Jurkat, Clone E6-1 (cell line): ENCODE results near the gene DACH1. TPM values are rescaled to one million over a fixed set of nuclear protein-coding genes. Genes with fewer than 3 reads are reported as not detected.
A peak's percentile ranks its signal among the peaks of the same experiment; 100 is the strongest.
"Not testable (repeated sequence)": the region's sequence is repeated elsewhere in the genome, so short reads cannot be mapped to it uniquely, and the experiment has no call there.

Experiments
- DNase-seq: peaks from one replicate; pipeline ENCODE4 v3.0.0-alpha.2; 2011; ENCODE audit warnings: low read depth, low spot score
- H3K4me3 ChIP-seq: 2 replicates; pipeline ENCODE4 v1.5.1; 2011; ENCODE audit warnings: mild to moderate bottlenecking, low read length, control low read depth, moderate library complexity
- polyA plus RNA-seq: library from polyadenylated mRNA; unstranded; fragments of >200 nt; gene quantifications from one replicate; pipeline ENCODE4 v1.2.1, GENCODE V29; 2012; ENCODE audit warnings: missing spikeins; ENCODE audit not compliant: insufficient read length, insufficient read depth

The DACH1 gene
- 0.29 TPM for polyA plus RNA-seq

DNA sequence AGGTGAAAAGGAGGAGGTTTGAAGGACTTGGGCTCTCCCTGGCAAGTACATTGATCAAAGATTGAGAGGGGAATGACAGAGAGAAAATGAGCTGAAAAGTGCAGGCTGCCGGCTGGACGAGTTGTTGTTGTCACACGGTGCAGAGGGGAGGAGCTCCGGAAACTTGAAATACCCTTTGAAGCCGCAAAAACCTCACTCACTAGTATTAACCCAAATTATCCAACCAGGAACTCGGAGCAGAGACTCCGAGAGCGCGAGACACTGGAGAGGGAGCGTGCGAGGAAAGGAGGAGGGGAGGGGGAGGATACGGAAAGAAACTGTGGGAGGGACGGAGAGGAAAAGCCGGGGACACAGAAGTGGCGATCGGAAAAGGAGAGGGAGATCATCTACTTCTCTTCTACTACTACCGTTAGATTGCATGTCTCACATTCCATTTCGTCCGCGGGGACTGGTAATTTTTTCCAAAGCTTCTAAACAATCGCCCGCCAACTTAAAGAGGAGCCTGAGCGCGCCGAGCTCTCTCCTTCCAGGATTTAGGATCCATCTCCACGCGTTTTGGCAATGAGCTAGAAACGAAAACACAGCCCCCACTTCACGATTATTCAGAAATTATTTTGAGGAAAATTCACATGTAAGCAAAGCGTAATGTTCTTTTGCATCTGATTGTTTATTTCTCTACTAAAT, at the start of gene DACH1:
TSS of gene DACH1 (minus strand) at position 74 of the 684 bp plus-strand sequence.
- peak; percentile 27 for DNase-seq

DNA sequence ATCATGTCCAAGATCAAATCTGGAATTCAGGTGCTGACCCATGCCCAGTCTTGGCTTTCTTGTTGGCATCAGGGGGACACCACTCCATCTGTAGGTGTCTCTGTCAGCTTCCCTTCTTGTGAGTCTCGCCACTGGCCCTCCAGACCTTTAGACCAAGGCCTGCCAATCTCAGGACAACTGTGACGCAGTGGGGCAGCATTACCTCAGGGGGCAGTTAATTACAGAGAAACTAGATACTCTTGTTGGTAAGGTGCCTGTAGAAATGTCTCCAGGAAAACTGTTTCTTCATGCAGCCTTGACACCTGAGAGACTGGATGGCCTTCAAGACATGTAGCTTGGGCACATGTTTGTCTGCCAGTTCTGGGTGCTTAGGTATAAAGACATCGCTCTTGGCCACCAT, 46.7 kb upstream of the DACH1 start:
- H3K4me3 ChIP-seq: no peak overlapping the region
- no peak for DNase-seq

More for the DNA sequence above, at the start of gene DACH1:
- H3K4me3 ChIP-seq: peak within 1 kb of the TSS; percentile 46

GRCh38 chr13:71912524-71912923, 45.5 kb upstream of the DACH1 start:
- DNase-seq: no peak
- no peak overlapping the region for H3K4me3 ChIP-seq

GRCh38 chr13:71906448-71906847, 39.4 kb upstream of the DACH1 start:
- no peak overlapping the region for H3K4me3 ChIP-seq
- peak; percentile 37 for DNase-seq

- H3K4me3 ChIP-seq: no peak overlapping the region
- DNase-seq: no peak
These were observed 35.7 kb upstream of the DACH1 start for GRCh38 chr13:71902676-71903075.

DNA sequence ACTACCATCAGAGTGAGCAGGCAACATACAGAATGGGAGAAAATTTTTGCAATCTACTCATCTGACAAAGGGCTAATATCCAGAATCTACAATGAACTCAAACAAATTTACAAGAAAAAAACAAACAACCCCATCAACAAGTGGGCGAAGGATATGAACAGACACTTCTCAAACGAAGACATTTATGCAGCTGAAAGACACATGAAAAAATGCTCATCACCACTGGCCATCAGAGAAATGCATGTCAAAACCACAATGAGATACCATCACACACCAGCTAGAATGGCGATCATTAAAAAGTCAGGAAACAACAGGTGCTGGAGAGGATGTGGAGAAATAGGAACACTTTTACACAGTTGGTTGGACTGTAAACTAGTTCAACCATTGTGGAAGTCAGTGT, 26.5 kb upstream of the DACH1 start:
- not testable (repeated sequence) for H3K4me3 ChIP-seq, DNase-seq

DNA sequence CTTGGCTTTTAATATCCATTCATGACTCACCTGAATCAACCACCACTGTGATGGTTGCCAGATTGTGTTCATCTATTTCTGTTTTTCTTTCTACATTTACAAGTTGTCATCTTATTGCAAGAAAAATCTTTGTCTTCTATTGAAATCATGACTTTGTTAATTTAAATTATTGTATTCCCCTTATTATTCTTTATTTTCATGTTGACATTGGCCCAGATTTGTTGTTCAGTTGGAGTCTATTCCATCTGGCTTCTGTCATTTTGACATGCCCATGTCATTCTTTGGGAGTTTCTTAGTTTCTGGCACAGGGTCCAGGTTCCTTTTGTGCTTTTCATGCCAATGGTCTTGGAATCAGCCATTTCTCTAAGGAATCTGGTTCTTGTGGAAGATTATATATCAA, 19.9 kb upstream of the DACH1 start:
- H3K4me3 ChIP-seq: no peak overlapping the region
- no peak for DNase-seq

GRCh38 chr13:71882120-71882519, 15.1 kb upstream of the DACH1 start:
- DNase-seq: no peak
- no peak overlapping the region for H3K4me3 ChIP-seq

DNA sequence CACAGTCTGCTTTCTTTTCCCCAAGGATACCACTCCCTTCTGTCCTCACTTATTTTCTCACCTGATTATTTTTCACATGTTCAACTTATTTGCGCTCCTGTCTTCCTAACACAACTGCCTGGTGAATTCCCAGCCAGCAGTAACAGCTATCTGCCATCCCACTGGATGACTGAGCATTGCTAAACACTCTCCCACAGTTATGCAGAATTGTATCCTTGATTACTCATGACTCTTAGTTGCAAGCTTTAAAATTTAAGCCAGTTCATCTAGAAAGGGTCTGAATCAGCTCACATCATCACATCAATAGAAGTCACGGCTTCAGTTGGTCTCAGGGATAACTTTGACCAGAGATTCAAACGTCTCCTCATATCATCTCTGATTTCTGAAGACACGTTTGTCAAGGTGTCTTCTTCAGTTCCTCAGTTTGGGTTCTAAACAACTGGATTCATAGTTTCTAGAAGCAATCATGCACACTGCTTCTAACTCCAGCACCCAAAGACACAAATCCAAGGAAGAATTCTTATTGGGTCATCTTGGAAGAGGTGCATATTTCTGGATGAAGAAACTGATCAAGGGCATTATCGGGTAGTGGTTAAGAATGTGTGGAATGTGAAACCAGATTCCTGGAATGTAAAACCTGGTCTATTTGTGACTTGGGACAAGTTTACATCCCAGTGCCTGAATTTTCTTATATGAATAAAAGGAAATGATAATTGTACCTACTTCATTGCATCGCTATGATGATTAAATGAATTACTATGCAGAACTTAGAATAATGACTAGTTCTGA, 13.9 kb upstream of the DACH1 start:
- no peak for DNase-seq
- H3K4me3 ChIP-seq: no peak overlapping the region

GRCh38 chr13:71879808-71880344, 12.9 kb upstream of the DACH1 start:
- DNase-seq: no peak
- no peak overlapping the region for H3K4me3 ChIP-seq

DNA sequence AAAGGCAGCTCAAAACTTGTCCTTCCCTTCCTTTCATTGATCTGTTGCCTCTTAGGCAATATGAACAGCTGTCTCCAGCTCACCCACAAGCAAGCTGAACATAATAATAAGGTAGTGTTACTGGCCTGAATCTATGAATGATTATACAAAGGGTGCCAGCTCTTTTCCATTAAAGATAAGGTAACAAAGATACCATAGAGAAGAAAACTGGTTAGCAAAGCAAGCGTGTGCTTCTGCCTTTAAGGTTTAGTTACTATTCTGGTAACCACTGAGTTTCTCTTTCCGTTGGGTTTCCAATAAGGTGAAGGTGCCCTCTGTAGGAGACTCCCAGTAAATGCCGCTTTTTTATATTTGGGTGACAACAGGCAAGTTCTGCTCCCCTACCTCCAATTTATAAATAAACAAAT, 12.1 kb upstream of the DACH1 start:
- H3K4me3 ChIP-seq: no peak overlapping the region
- DNase-seq: peak; percentile 32

GRCh38 chr13:71877256-71877653, 10.3 kb upstream of the DACH1 start:
- no peak overlapping the region for H3K4me3 ChIP-seq

DNA sequence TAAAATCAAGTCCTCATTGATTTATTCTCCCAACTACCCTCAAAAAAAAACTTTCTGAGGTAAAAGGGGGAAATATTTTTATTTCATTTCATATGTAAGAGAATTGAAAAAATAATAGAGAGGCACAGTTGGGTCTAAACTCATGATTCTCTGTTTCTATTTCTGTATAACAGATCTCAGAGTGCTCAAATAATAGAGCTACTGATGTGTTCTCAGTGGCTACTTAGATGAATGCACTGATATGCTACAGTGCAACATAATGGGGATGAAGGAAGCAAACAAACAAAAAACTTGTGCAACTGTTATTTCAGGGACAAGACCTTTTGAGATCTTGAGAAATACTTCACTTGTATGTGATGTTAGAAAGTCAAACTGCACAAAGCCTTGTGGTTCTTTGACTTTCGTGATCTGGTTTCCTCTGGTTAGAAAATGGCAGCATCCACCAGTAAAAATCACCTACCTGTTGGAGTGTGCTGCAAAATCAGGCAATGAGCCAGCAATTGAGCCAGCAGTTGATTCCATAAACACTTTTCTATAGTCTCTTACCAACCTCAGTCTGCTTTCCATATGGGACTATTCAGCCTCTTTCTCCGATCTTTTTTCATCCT, 9.7 kb upstream of the DACH1 start:
- no peak overlapping the region for H3K4me3 ChIP-seq
- peak; percentile 10 for DNase-seq

More at GRCh38 chr13:71877256-71877653, 10.3 kb upstream of the DACH1 start:
- DNase-seq: no peak

DNA sequence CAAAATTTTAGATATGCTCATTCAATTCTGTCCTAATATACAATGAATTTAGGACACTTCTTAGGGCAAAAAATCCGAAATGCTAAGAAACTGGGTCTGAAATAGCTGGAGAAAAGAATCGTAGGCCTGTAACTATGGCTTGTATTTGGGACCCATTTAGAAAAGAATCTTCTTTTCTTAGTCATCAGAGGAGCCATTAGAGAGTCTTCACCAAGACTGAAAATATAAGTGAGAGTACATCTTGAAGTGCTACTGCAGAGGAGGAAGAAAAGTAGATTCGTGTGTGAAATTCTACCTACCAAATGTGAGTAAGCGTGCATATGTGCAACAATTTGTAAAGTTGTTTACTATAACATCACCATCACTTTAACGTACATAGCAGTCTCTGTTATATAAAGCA, 8.8 kb upstream of the DACH1 start:
- no peak overlapping the region for H3K4me3 ChIP-seq
- DNase-seq: no peak

DNA sequence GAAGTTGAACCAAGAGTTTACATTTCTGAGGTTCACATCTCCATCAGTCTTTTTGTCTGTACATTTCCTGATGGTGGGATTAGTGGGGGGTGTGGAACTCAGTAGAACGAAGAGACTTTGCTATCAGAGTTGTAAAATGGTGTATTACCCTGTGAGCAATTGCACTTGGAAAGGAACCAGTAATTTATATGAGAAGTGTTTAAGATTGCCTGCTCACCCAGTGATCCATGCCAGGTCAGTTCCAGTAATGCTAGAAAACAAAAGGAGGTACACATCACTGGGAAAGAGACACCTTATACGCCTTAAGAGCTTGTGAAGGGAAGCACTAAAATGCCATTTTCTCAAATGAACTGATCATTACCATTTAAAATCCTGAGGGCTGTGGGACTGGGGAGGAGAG, 7.5 kb upstream of the DACH1 start:
- H3K4me3 ChIP-seq: no peak overlapping the region
- DNase-seq: no peak

DNA sequence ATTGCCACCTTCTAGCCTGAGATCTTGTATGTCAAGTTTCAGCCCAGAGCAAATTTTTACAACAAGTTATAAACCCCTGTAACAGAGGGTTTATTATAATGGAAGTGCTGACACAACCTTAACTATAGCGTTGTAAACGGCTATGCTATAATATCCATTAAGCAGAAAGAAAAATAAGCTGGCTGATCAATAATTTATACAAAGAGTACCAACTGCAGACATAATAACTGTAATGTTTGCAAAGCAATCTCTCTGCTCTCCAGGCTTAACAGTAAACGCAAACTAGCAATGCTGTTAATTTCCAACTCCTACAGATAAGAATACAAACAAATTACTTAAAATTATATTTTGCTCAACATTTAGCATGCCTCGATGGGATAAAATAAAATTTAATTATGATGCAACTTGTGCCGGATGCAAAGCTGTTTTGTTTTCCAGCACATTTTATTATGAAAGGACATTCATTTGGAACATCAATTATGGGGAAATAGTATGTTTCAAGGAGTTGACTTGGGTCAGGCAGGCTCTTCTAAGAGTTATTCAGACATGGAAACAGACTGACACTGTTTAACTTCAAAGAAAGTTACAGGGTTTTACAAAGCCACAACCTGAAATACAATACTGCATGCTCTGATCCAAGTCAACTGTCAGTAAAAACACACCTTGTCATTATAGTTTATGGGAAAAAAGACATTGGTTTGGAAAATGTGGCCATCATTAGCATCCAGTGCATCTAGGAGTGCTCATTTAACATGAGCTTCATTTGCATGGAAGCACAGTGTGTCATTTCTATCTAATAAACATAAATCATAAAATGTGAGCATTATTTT, 6.6 kb upstream of the DACH1 start:
- no peak overlapping the region for H3K4me3 ChIP-seq
- DNase-seq: no peak

GRCh38 chr13:71871844-71872243, 4.8 kb upstream of the DACH1 start:
- no peak for DNase-seq
- H3K4me3 ChIP-seq: no peak overlapping the region

- no peak for DNase-seq
- no peak overlapping the region for H3K4me3 ChIP-seq
These were observed 4.3 kb upstream of the DACH1 start for GRCh38 chr13:71871176-71871754.

- no peak for DNase-seq
- H3K4me3 ChIP-seq: no peak overlapping the region
These were observed 3.1 kb upstream of the DACH1 start for GRCh38 chr13:71870100-71870499.
